ENCODE measurements around the gene AKAP13.

GRCh38 chr15:85563731-85564130, 183.3 kb downstream of the AKAP13 start:
- TF ChIP-seq CTCF (IDR thresholded peaks at IDR 0.05) (no peak), POLR2A (IDR thresholded peaks at IDR 0.05) (no peak)

Data from uterus (tissue), 2 donors.